ENCODE data around the gene NAB1. TPM values are rescaled to one million over a fixed set of nuclear protein-coding genes. Genes with fewer than 3 reads are reported as not detected.
"Not testable (repeated sequence)": the region's sequence is repeated elsewhere in the genome, so short reads cannot be mapped to it uniquely, and the experiment has no call there.

The NAB1 gene, protein sequence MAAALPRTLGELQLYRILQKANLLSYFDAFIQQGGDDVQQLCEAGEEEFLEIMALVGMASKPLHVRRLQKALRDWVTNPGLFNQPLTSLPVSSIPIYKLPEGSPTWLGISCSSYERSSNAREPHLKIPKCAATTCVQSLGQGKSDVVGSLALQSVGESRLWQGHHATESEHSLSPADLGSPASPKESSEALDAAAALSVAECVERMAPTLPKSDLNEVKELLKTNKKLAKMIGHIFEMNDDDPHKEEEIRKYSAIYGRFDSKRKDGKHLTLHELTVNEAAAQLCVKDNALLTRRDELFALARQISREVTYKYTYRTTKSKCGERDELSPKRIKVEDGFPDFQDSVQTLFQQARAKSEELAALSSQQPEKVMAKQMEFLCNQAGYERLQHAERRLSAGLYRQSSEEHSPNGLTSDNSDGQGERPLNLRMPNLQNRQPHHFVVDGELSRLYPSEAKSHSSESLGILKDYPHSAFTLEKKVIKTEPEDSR
- total RNA-seq (2014; rRNA removed; shearing (Covaris generic)) = 29.5 and 31.8 TPM in 2 replicates
- polyA plus RNA-seq (2014; cell fraction: nucleus; rRNA removed) = 39.1 and 55.0 TPM in 2 replicates

GRCh38 chr2:190649035-190649797 is at the start of gene NAB1:
TSS of gene NAB1 (plus strand) at chr2:190649083. CDS start at chr2:190659177, 10,094 bp downstream.
- peak; percentile 17 for DNase-seq (ENCODE audit: extremely low read depth, low read depth)

GRCh38 chr2:190599546-190600220 is 49.2 kb upstream of the NAB1 start:
- DNase-seq (ENCODE audit: extremely low read depth, low read depth) = no peak

GRCh38 chr2:190600293-190601103 is 48.4 kb upstream of the NAB1 start:
- DNase-seq (ENCODE audit: extremely low read depth, low read depth) = no peak

- DNase-seq (ENCODE audit: extremely low read depth, low read depth) = no peak
Measured at GRCh38 chr2:190603374-190603773, 45.5 kb upstream of the NAB1 start.

DNA sequence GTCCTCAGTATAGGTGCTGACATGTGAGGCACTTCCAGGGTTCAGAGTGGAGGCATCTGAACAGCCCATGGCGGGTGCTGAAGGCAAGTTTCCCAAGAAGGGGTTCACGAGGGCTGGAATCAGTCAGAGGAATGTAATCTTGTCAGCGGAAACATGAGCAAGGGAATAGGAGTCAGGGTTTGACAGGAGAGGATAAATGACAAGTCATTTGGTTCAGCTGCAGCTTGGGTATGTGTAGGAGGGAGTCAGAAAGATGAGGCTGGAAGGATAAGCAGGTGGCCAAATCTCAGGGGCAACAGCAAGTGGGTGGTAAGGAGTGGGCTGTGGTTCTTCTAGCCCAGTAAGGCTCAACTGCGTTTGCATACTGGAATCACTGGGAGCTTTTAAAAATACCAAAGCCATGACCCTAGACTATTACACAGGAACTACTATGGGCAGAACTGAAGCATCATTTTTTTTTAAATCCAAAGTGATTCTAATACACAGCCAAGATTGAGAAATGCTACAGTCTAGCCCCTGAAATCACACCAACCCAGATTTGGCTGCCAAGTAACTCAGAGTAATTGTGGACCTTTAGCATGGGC is 41.8 kb upstream of the NAB1 start:
- DNase-seq (ENCODE audit: extremely low read depth, low read depth) = peak; percentile 88

DNA sequence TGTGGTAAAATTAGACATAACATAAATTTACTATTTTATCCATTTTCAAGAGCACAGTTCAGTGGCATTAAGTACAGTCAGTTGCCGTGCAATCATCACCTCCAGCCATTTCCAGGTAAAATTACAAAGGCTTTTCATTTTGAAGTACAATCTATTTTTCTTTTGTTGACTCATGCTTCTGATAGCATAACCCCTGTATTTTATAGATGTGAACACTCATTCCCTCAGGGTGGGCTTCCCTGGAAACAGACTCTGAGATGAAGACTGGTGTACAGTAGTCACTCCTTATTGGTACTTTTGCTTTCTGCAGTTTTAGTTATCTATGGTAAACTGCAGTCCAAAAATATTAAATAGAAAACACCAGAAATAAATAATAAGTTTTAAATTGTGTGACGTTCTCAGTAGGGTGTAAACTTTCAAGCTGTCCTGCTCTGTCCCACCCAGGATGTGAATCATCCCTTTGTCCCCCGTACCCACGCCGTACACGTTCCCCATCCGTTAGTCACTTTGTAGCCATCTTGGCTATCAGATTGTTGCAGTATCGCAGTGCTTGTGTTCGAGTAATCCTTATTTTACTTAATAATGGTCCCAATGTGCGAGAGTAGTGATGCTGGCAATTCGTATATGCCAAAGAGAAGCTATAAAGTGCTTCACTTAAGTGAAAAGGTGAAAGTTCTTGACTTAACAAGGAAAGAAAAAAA is 41.1 kb upstream of the NAB1 start:
- peak; percentile 93 for DNase-seq (ENCODE audit: extremely low read depth, low read depth)

DNA sequence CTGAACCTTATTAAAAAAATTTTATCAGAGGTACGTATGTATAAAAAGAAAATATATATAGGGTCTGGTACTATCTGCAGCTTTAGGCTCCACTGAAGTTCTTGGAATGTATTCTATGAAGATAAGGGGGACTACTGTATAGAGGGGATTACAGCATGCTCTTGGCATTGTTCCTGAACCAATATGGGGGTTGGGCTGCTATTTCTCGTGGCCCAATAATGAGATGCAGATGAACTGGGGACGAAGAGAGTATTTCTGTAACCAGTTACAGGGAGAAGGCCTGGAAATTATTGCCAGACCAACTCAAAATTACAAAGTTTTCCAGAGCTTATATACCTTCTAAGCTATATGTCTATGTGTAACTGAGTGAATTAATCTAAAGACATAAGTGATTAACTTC is 40.0 kb upstream of the NAB1 start:
- DNase-seq (ENCODE audit: extremely low read depth, low read depth) = not testable (repeated sequence)

DNA sequence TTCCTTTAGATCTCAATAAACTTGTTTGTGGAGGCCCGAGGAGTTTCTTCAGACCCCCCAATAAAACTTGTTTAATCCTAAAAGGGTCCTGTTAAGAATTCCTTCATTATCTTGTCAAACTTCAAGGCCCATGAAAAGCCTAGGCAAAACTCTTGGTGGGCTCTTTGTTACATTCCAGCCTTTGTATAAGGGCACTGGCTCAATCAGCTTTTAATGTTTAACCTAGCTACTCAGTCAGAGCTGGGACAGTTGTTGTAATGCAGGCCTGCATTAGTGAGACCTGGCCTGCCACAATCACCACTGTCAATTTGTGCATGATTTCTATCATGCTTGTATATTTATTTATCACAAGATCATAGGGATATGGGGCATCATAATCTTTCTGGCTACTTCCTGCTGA is 39.5 kb upstream of the NAB1 start:
- not testable (repeated sequence) for DNase-seq (ENCODE audit: extremely low read depth, low read depth)

DNA sequence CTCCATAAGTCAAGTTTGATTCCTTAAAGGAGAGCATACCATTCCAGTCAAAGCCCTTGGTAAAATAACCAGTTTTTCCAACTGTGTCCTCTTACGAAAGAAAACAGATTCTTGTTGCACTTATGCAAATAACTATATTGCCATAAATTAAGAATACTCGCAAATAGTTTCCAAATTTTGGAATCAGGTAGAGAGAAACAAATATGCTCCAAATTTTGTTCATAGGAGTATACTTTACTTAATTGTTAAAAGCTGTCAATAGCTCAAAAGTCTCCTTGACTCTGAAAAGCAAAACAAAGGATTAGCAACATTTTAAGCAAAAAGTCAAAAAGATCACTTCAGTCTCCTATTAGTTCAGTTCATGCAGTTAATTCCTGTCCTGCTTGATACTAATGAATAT is 38.4 kb upstream of the NAB1 start:
- DNase-seq (ENCODE audit: extremely low read depth, low read depth) = not testable (repeated sequence)

GRCh38 chr2:190615555-190616200 is 33.2 kb upstream of the NAB1 start:
- DNase-seq (ENCODE audit: extremely low read depth, low read depth) = no peak

- DNase-seq (ENCODE audit: extremely low read depth, low read depth) = no peak
Measured at GRCh38 chr2:190618030-190618429, 30.9 kb upstream of the NAB1 start.

- no peak for DNase-seq (ENCODE audit: extremely low read depth, low read depth)
Measured at GRCh38 chr2:190625691-190626090, 23.2 kb upstream of the NAB1 start.

DNA sequence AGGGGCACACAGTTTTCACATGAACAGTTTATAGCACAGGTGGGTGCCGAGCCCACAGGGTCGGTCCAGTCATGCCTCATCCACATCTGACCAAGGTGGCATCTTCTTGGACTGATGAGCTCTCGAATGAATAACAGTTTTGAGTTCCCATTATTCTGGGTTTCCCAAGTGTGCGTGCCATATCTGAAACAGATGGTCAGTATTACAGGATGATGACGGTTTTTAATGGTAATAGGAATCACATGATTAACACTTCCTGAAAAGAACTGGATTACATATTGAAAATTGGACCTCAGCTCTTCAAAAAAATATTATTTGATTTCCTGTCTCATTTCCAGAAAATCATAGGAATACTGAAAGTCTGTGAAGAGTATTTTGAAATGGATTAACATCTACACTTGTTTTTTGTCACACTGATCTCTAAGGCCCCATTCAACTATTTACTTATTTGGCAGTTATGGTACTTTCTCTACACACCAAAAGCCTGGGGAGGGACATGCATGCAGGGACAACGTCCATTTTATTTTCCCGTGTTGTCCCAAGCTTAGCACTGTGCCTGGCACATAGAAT is 22.2 kb upstream of the NAB1 start:
- no peak for DNase-seq (ENCODE audit: extremely low read depth, low read depth)

DNA sequence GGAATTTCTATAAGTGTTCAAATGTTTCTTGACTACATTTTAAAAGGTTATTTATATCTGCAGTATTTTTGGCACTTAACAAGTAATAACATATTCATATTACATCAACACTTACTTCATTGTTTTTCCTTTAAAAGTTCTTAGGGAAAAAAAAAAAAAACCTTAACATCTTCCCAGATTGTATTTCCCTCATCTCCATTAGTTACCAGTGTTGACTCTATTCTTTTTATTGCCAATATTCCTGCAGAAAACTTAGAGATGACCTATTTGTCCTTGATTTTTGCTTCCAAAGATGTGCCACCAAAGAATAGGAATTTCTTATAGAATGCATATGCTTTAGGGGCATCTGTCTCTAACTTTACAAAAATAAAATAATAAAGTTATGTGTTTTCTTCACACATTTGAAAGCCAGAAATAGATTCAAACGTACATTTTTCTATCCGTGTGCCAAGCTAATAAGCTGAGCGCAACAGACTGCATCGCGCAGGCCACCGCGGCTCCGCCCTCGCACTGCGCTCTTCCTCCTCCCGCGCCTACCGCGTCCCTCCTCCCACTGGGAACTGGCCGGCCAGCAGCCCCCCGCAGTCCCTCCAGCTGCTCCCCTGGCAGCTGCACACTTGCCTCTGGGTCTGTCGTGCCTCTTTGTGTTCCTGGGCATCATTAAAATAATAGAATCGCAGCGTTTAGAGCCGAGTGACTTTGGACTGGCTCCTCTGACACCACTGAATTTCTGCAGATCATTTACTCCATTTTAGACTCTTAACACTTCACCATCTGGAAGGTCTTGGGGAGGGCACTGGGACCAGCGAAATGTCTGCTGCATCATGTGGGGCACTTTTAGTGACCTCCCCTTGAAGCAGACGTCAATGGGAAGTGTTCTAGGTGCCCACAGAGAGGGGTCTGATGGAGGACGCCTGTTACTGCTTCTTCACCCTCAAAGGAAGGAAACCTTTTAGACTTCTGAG is 21.2 kb upstream of the NAB1 start:
- no peak for DNase-seq (ENCODE audit: extremely low read depth, low read depth)

- no peak for DNase-seq (ENCODE audit: extremely low read depth, low read depth)
Measured at GRCh38 chr2:190628591-190629319, 20.1 kb upstream of the NAB1 start.

DNA sequence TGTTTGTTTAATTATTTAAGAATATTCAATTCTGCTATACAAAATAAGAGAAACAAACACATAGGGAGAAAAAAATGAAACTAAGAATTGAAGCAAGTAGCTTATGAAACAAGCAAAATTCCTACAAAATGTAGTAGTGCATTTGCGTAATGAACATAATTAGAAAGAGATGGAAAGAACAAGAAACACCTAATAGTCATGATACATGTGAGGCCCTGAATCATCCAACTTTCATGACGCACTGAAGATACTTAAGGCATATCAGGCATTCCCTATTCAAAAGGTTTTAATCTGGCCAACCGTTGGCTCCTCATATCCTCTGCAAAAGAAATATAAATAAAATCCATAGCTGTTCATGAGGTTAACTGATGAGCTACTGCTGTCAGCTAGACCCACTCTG is 14.5 kb upstream of the NAB1 start:
- no peak for DNase-seq (ENCODE audit: extremely low read depth, low read depth)

Data from NCI-H460 (cell line).